Endodermal cell (in vitro differentiated cells): ENCODE data around the gene EML4. TPM values are rescaled to one million over a fixed set of nuclear protein-coding genes. Genes with fewer than 3 reads are reported as not detected.

ENCODE experiments used
- DNase-seq: peaks from one replicate; pipeline ENCODE4 v3.0.0-alpha.2; 2017
- H3K27ac ChIP-seq: 2 replicates; pipeline ENCODE4 v1.5.1; 2013; ENCODE audit warnings: mild to moderate bottlenecking, low read depth, low read length, moderate library complexity
- H3K27me3 ChIP-seq: 2 replicates; pipeline ENCODE4 v1.6.1; 2013; ENCODE audit warnings: mild to moderate bottlenecking, low read length, moderate library complexity; ENCODE audit not compliant: insufficient read depth, control insufficient read depth, poor library complexity, severe bottlenecking
- H3K36me3 ChIP-seq: 2 replicates; pipeline ENCODE4 v1.7.0; 2013; ENCODE audit warnings: mild to moderate bottlenecking, low read length, moderate library complexity; ENCODE audit not compliant: control insufficient read depth, insufficient read depth
- H3K4me1 ChIP-seq: one replicate; pipeline ENCODE4 v1.7.0; 2013; ENCODE audit warnings: low read length; ENCODE audit not compliant: control insufficient read depth, insufficient read depth
- H3K4me3 ChIP-seq: 2 replicates; pipeline ENCODE4 v1.5.1; 2013; ENCODE audit warnings: mild to moderate bottlenecking, low read length, moderate library complexity
- H3K9ac ChIP-seq: 2 replicates; pipeline ENCODE4 v1.6.1; 2013; ENCODE audit warnings: mild to moderate bottlenecking, low read length, moderate library complexity; ENCODE audit not compliant: poor library complexity, severe bottlenecking; ENCODE audit errors: extremely low read depth
- H3K9me3 ChIP-seq: 2 replicates; pipeline ENCODE4 v1.6.1; 2013; ENCODE audit warnings: mild to moderate bottlenecking, low read length, moderate library complexity; ENCODE audit not compliant: control insufficient read depth
- H3K27ac Mint-ChIP-seq: 2 replicates; pipeline ENCODE4 v1.8.0; 2020; ENCODE audit warnings: mixed read lengths
- H3K27me3 Mint-ChIP-seq: 2 replicates; pipeline ENCODE4 v1.8.0; 2021; ENCODE audit warnings: mild to moderate bottlenecking, mixed read lengths; ENCODE audit not compliant: insufficient read depth
- H3K36me3 Mint-ChIP-seq: 2 replicates; pipeline ENCODE4 v1.8.0; 2020; ENCODE audit warnings: low read depth, mixed read lengths
- H3K4me1 Mint-ChIP-seq: 2 replicates; pipeline ENCODE4 v1.8.0; 2020; ENCODE audit warnings: mixed read lengths
- H3K4me3 Mint-ChIP-seq: 2 replicates; pipeline ENCODE4 v1.8.0; 2020; ENCODE audit warnings: mild to moderate bottlenecking, moderate library complexity, mixed read lengths
- H3K9me3 Mint-ChIP-seq: 2 replicates; pipeline ENCODE4 v1.8.0; 2020; ENCODE audit warnings: mild to moderate bottlenecking, mixed read lengths
- CTCF ChIP-seq: fragments of 200-600 bp; sonication (generic); conservative IDR thresholded peaks from 2 replicates; pipeline ENCODE4 v1.5.0; 2021; ENCODE audit warnings: antibody characterized with exemption, mild to moderate bottlenecking
- WGBS, 2 experiments: methylation state at CpG; one replicate each; pipeline versions ENCODE4 v1.1.5 to v1.1.7; 2013; ENCODE audit warnings: missing lambda C conversion rate in 2 of 2, mixed read lengths in 1 of 2; ENCODE audit not compliant: insufficient coverage in 1 of 2, insufficient read length in 1 of 2; 5-methylcytosine and 5-hydroxymethylcytosine counted together
- total RNA-seq, 2 donors: library from RNA; stranded (reverse); fragmentation: NEBNext Ultra II Directional in 1 of 2; extraction: Animal tissue kit (Norgen Biotek cat#: 25700) in 1 of 2; gene quantifications; 2 replicates in 1 of 2; 3 replicates in 1 of 2; pipeline ENCODE4 v1.2.1, GENCODE V29; 2021

EML4 gene
- total RNA-seq, 2 donors from 2014 or later: 84.6 to 90.9 TPM

GRCh38 chr2:42368817-42369531 lies 199.8 kb downstream of the EML4 start:
- H3K27ac ChIP-seq: no peak overlapping the region
- no peaks in the 10 kb centered on the region for H3K36me3 ChIP-seq

GRCh38 chr2:42369532-42370229 lies 200.5 kb downstream of the EML4 start:
- H3K4me3 Mint-ChIP-seq: no peak overlapping the region
- H3K9ac ChIP-seq: no peak overlapping the region
- no peaks in the 10 kb centered on the region for H3K27me3 ChIP-seq
- no peaks in the 10 kb centered on the region for H3K27me3 Mint-ChIP-seq
- peaks cover 15% of the 10 kb centered on the region for H3K4me1 Mint-ChIP-seq
- peaks cover 10% of the 10 kb centered on the region for H3K4me1 ChIP-seq
- no peak for TF ChIP-seq CTCF
- peak overlapping the region; percentile 8 for H3K27ac Mint-ChIP-seq
- H3K4me3 ChIP-seq: no peak overlapping the region
- H3K9me3 Mint-ChIP-seq: no peaks in the 10 kb centered on the region
- H3K36me3 Mint-ChIP-seq: no peaks in the 10 kb centered on the region
- no peaks in the 10 kb centered on the region for H3K36me3 ChIP-seq
- peak; percentile 50 for DNase-seq
- no peaks in the 10 kb centered on the region for H3K9me3 ChIP-seq
- WGBS, 2 experiments: 85 to 92% methylated on average over 3 to 5 of the region's 5 CpGs
- no peak overlapping the region for H3K27ac ChIP-seq

More at GRCh38 chr2:42368817-42369531, 199.8 kb downstream of the EML4 start:
- Mint-ChIP-seq H3K27ac (peak overlapping the region; percentile 8), H3K9me3 (no peaks in the 10 kb centered on the region), H3K4me1 (peaks cover 15% of the 10 kb centered on the region), H3K36me3 (no peaks in the 10 kb centered on the region), H3K27me3 (no peaks in the 10 kb centered on the region), H3K4me3 (no peak overlapping the region)
- 90 to 91% methylated on average over 4 to 7 of the region's 7 CpGs for WGBS, 2 experiments
- no peaks in the 10 kb centered on the region for H3K9me3 ChIP-seq
- peaks cover 10% of the 10 kb centered on the region for H3K4me1 ChIP-seq
- H3K27me3 ChIP-seq: no peaks in the 10 kb centered on the region
- no peak for TF ChIP-seq CTCF
- H3K4me3 ChIP-seq: no peak overlapping the region
- H3K9ac ChIP-seq: no peak overlapping the region
- no peak for DNase-seq

- peak; percentile 35 for DNase-seq
- no peak for TF ChIP-seq CTCF
- H3K9me3 ChIP-seq: no peaks in the 10 kb centered on the region
- no peaks in the 10 kb centered on the region for H3K36me3 Mint-ChIP-seq
- H3K27me3 Mint-ChIP-seq: no peaks in the 10 kb centered on the region
- no peak overlapping the region for H3K27ac Mint-ChIP-seq
- H3K9ac ChIP-seq: no peak overlapping the region
- H3K4me1 Mint-ChIP-seq: peaks cover 15% of the 10 kb centered on the region
- no peaks in the 10 kb centered on the region for H3K36me3 ChIP-seq
- no peaks in the 10 kb centered on the region for H3K27me3 ChIP-seq
- no peaks in the 10 kb centered on the region for H3K9me3 Mint-ChIP-seq
- no peak overlapping the region for H3K4me3 Mint-ChIP-seq
- WGBS, 2 experiments: 92 to 97% methylated on average over 8 to 11 of the region's 11 CpGs
- H3K27ac ChIP-seq: no peak overlapping the region
- H3K4me3 ChIP-seq: no peak overlapping the region
- H3K4me1 ChIP-seq: peaks cover 10% of the 10 kb centered on the region
These were observed 202.7 kb downstream of the EML4 start for GRCh38 chr2:42371611-42372473.
